Measurements from ENCODE around the gene TSPAN31.

TSPAN31 gene

DNA sequence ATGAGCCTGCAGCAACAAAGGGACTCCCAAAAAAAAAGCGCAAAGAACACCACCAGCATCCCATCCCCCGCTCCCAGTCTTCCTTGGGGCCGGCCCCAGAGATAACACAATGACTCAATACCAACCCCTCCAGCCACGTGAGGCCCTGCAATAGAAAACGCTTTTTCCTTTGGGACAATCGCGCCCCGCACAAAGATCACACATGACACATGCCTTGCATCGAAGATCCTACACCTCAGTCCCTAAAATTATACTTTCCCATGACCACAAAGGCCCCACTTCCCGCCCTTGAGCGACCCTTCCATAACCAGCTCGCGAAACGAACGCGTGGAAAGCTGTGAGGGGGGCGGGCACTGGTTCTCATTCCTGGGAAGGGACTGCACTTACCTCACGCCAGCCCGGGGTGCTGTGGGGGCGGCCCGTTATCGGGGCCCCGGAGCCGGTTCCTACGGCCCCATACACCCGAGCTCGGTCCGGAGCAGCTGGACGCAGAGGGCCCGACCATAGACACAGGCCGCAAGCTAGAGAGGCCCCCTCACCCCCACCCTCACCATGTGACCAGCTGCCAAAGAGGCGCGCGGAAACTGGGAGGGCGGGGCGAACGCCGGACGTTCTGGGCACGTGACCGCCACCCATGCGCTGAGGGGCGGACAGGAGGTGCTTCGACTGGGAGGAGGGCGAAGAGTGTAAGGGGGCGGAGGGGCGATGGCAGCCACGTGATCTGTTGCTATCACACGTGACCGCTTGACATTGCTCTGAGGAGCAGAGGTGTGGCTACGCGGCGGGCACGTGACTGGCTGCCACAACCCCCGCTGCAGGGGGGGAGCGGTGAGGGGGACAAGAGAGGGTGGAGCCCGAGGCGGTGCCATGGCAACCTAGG lies 7.2 kb downstream of the TSPAN31 start, which contains the start of gene CDK4:
Gene CDK4 (minus strand): TSS at position 523 of the 880 bp plus-strand sequence. CDS start 593 bp downstream, outside the sequence.
- DNase-seq (ENCODE audit: low spot score) (peak; percentile 98), FAIRE-seq (peak; percentile 96)

DNA sequence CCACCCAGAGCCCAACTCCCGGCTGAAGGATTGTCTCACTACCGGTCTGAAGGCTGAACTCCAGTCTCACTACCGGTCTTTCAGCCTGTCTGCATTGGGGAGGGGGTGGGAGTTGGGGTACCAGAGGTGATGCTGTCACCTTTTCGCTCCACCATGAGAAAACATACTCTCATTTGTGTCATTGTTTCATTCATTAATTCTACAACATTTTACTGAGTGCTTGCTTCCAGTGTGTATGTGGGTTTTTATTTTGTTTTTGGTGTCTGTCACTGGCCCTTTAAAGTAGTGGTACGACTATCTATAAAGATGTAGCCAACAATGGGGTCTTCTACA lies 7.8 kb downstream of the TSPAN31 start:
- DNase-seq (ENCODE audit: low spot score): no peak
- no peak for FAIRE-seq

DNA sequence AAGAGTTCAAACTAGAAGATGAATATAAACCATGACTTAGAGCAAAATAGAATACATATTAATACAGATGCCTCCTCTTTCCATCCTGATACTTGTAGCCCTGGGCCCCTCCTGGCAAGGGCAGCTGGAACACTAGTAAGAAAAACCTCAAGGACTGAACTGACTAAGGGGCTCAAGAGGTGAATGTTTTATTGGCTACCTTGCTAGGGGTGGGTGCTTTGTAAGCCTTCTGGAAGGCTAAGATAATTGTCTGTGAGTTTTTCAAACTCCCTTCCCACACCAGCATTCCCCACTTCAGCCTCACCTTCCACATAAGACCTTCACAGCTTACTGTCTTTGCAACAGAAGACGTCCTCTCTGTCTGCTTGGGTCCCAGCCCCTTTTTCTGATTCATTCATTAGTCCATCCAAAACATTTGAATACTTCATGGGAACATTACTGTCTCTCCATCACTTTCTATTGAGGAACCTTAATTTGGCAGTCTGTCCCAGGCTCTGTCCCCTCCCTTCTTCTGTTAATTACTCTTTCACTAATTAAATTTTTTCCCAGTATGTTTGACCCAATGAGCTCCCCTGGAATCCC lies 9.0 kb downstream of the TSPAN31 start:
- no peak for DNase-seq (ENCODE audit: low spot score)
- no peak for FAIRE-seq

GRCh38 chr12:57754411-57755193 lies 9.8 kb downstream of the TSPAN31 start, which contains the start of gene MARCHF9:
Gene MARCHF9 (plus strand): TSS chr12:57755103. CDS start chr12:57755529, 426 bp downstream.
- FAIRE-seq: peak; percentile 94
- DNase-seq (ENCODE audit: low spot score): peak; percentile 80

DNA sequence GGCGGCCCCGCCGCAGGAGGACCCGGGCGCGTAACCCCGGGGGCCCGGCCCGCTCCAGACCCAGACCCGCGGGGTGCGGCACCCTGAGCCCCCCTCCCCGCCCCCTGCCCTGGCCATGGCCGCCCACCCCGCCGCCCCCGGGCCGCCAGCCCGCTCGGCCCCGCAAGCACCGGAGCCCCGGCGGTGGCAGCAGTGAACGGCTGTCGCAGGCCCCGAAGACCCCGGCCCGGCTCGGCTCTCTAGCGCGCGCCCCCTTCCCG lies 10.3 kb downstream of the TSPAN31 start:
- FAIRE-seq: no peak
- DNase-seq (ENCODE audit: low spot score): no peak

DNA sequence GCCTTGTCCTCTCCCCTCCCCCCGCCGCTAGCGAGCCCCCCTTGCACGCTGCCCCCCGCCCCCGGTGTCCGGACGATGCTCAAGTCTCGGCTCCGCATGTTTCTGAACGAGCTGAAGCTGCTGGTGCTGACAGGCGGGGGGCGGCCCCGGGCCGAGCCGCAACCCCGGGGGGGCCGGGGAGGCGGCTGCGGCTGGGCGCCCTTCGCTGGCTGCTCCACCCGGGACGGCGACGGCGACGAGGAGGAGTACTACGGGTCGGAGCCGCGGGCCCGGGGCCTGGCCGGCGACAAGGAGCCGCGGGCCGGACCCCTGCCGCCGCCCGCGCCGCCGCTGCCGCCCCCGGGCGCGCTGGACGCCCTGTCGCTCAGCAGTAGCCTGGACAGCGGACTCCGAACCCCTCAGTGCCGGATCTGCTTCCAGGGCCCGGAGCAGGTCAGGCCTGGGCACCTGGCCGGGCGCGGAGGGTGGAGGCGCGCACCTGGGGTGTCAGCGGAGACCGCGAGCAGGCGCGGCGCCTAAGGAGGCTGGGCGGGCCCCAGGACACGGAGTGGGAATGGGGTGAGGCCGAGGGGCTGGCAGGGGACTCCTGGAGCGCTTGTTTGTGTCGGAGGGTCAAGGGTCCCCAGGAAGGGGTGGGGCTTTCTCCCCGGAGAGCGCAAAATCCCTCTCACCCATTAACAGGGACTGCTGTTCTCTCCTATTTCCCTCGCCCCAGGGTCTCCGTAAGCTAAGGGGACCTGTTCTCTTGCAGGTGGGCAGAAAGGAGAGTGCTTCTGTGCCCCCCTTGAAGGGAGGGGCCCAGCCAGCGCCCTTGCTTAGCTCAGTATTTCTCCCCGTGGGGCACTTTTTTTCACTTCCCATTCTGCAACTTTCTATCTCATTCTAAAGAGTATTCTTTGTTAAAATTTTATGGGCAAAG lies 10.9 kb downstream of the TSPAN31 start:
- DNase-seq (ENCODE audit: low spot score) (no peak), FAIRE-seq (no peak)

DNA sequence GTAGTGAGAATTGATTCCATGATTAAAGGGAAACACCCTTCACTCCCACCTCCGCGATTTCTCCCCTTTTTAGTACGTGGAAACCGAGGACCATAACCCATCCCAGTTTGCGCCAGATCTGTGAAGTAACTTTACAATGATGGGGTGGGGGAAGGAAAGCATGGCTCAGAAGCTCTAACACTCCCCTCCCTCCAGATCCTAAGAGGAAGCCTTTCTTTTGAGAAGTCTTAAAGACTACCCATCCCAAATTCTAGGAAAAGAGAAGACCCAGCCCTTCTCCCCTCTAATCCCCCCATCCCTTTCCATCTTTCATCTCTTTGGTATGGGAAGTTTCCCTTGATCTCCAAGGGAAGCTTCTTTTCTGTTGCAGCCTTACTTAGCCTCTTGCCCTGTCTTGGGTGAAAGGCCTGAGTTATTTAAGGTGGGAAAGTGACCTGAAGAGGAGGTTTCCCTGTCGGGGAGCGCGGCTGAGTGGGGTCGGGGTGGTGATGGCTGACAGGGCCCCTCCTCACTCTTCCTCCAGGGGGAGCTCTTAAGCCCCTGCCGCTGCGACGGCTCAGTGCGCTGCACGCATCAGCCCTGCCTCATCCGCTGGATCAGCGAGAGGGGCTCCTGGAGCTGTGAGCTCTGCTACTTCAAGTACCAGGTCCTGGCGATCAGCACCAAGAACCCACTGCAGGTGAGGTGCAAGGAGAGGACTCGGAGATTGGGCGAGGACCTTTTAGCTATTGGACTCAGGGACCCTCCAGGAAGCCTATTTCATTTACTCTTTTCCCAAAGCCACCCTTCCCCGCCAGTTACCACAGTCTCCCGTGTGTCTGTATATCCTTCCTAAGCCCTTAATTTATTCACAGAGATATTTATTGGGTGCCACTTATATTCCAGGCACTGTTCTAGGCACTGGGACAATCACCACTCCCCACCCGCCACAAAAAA lies 11.8 kb downstream of the TSPAN31 start:
- FAIRE-seq (no peak), DNase-seq (ENCODE audit: low spot score) (peak; percentile 82)

GRCh38 chr12:57757771-57758170 lies 12.9 kb downstream of the TSPAN31 start:
- FAIRE-seq: no peak
- no peak for DNase-seq (ENCODE audit: low spot score)

- FAIRE-seq (no peak), DNase-seq (ENCODE audit: low spot score) (no peak)
These were observed 13.9 kb downstream of the TSPAN31 start for GRCh38 chr12:57758552-57759359.

GRCh38 chr12:57759360-57759980 lies 14.6 kb downstream of the TSPAN31 start:
- FAIRE-seq (no peak), DNase-seq (ENCODE audit: low spot score) (no peak)

DNA sequence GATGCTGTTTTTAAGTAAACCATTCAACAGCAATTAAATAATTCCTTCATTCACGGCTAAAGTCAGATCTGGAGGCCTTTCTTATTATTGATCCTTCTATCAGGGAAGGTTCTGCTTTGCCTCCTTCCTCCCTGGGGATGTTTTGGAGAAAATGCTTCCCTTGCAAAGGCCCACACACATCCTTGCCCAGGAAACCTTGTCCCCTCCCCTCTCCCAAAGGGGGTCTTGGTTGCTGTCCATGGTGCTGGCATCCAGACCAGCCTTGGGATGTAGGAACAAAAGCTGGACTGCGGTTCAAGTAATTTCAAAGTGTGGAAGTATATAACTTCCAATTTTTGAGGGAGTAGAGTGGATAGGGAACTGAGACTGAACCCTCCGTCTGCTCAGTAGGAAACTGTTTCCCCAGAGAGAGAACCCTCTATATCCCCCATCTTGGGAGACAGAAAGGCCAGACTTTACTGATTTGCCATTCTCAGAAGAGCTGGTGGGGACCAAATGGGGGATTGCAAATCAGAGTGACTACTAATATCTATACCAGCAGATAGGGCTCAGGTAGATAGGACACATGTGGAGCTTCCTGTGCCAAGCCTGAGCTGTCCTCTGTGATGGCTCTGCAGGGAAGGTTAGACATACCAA lies 15.6 kb downstream of the TSPAN31 start:
- no peak for DNase-seq (ENCODE audit: low spot score)
- no peak for FAIRE-seq

- DNase-seq (ENCODE audit: low spot score) (no peak), FAIRE-seq (no peak)
These were observed 16.7 kb downstream of the TSPAN31 start for GRCh38 chr12:57761391-57761998.

- FAIRE-seq: no peak
- DNase-seq (ENCODE audit: low spot score): no peak
These were observed 17.6 kb downstream of the TSPAN31 start for GRCh38 chr12:57762463-57762862.

GRCh38 chr12:57763881-57764661 lies 19.2 kb downstream of the TSPAN31 start:
- DNase-seq (ENCODE audit: low spot score) (no peak), FAIRE-seq (no peak)

DNA sequence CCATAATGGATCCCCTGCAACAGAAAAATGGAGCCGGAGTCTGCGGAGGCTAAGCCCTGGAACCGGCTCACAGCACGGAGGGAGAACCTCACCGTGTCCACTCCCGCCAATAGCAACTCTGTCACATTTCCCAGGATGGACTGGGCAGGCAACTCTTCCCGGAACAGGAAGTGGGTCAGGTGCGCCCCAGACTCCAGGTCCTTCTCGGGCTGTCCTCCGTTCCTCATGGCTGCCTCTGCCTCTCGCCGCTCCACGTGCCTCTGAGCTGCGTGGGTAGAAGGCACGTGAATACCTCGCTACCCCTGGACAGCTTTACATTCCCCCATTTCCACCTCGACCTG lies 19.8 kb downstream of the TSPAN31 start:
- FAIRE-seq: no peak

GRCh38 chr12:57765003-57765697 lies 20.3 kb downstream of the TSPAN31 start:
- FAIRE-seq: no peak
- DNase-seq (ENCODE audit: low spot score): no peak

More for the DNA sequence above, 19.8 kb downstream of the TSPAN31 start:
- no peak for DNase-seq (ENCODE audit: low spot score)
